Measurements from ENCODE around the gene ITPKB.
A peak's percentile ranks its signal among the peaks of the same experiment; 100 is the strongest.

The ITPKB gene

GRCh38 chr1:226611301-226611700, 127.8 kb downstream of the ITPKB start:
- DNase-seq (ENCODE audit: insufficient read length, low spot score) (no peak), FAIRE-seq (no peak)
- no peak for TF ChIP-seq CTCF (IDR thresholded peaks at IDR 0.05; ENCODE audit: insufficient read depth, missing control alignments)

- DNase-seq (ENCODE audit: insufficient read length, low spot score) (no peak), FAIRE-seq (no peak)
- TF ChIP-seq CTCF (IDR thresholded peaks at IDR 0.05; ENCODE audit: insufficient read depth, missing control alignments), result no peak
These were observed 128.4 kb downstream of the ITPKB start for GRCh38 chr1:226610671-226611070.

- no peak for DNase-seq (ENCODE audit: insufficient read length, low spot score)
These were observed 129.1 kb downstream of the ITPKB start for GRCh38 chr1:226609836-226610455.

GRCh38 chr1:226608699-226609505, 130.2 kb downstream of the ITPKB start:
- peak; percentile 89 for TF ChIP-seq CTCF (IDR thresholded peaks at IDR 0.05; ENCODE audit: insufficient read depth, missing control alignments)
- FAIRE-seq (peak; percentile 6), DNase-seq (ENCODE audit: insufficient read length, low spot score) (peak; percentile 97)

More at GRCh38 chr1:226609836-226610455, 129.1 kb downstream of the ITPKB start:
- TF ChIP-seq CTCF (IDR thresholded peaks at IDR 0.05; ENCODE audit: insufficient read depth, missing control alignments), result no peak
- FAIRE-seq, result no peak

- FAIRE-seq (no peak), DNase-seq (ENCODE audit: insufficient read length, low spot score) (no peak)
- no peak for TF ChIP-seq CTCF (IDR thresholded peaks at IDR 0.05; ENCODE audit: insufficient read depth, missing control alignments)
These were observed 131.3 kb downstream of the ITPKB start for GRCh38 chr1:226607821-226608220.

GRCh38 chr1:226607268-226607660, 131.8 kb downstream of the ITPKB start:
- no peak for DNase-seq (ENCODE audit: insufficient read length, low spot score)
- no peak for TF ChIP-seq CTCF (IDR thresholded peaks at IDR 0.05; ENCODE audit: insufficient read depth, missing control alignments)
- FAIRE-seq, result no peak

Data from D721Med (cell line).